HUES6 (cell line): ENCODE results near the gene RHOG.

Experiments used
- H3K27ac ChIP-seq: 2 replicates; pipeline ENCODE4 v1.7.0; 2013; ENCODE audit warnings: low read depth, mild to moderate bottlenecking, low read length, inconsistent platforms
- H3K27me3 ChIP-seq: 2 replicates; pipeline ENCODE4 v1.6.1; 2013; ENCODE audit warnings: low read length; ENCODE audit not compliant: control insufficient read depth, insufficient read depth
- H3K36me3 ChIP-seq: 2 replicates; pipeline ENCODE4 v1.6.1; 2013; ENCODE audit warnings: low read length; ENCODE audit not compliant: control insufficient read depth, insufficient read depth
- H3K4me1 ChIP-seq: 2 replicates; pipeline ENCODE4 v1.6.1; 2013; ENCODE audit warnings: low read length; ENCODE audit not compliant: control insufficient read depth, insufficient read depth
- H3K4me3 ChIP-seq: 2 replicates; pipeline ENCODE4 v1.5.1; 2013; ENCODE audit warnings: low read depth, low read length
- H3K9ac ChIP-seq: one replicate; pipeline ENCODE4 v1.6.1; 2013; ENCODE audit warnings: mild to moderate bottlenecking, low read length
- H3K9me3 ChIP-seq: 2 replicates; pipeline ENCODE4 v1.6.1; 2013; ENCODE audit warnings: low read depth, low read length; ENCODE audit not compliant: control insufficient read depth, insufficient read depth

The RHOG gene

GRCh38 chr11:3832816-3833215 lies 7.9 kb downstream of the RHOG start:
- Histone ChIP-seq H3K27ac (no peak overlapping the region), H3K4me3 (no peak overlapping the region), H3K27me3 (no peaks in the 10 kb centered on the region), H3K36me3 (peaks cover 19% of the 10 kb centered on the region), H3K9me3 (no peaks in the 10 kb centered on the region), H3K9ac (no peak overlapping the region), H3K4me1 (peaks cover 32% of the 10 kb centered on the region)

- H3K9ac ChIP-seq = no peak overlapping the region
- no peak overlapping the region for H3K4me3 ChIP-seq
- no peaks in the 10 kb centered on the region for H3K27me3 ChIP-seq
- H3K27ac ChIP-seq = no peak overlapping the region
- H3K36me3 ChIP-seq = peaks cover 31% of the 10 kb centered on the region
- H3K4me1 ChIP-seq = peaks cover 33% of the 10 kb centered on the region
- H3K9me3 ChIP-seq = no peaks in the 10 kb centered on the region
Measured at GRCh38 chr11:3831378-3832239, 9.2 kb downstream of the RHOG start.

- Histone ChIP-seq H3K4me3 (no peak overlapping the region), H3K27ac (no peak overlapping the region), H3K9ac (no peak overlapping the region), H3K9me3 (no peaks in the 10 kb centered on the region), H3K27me3 (no peaks in the 10 kb centered on the region), H3K36me3 (peaks cover 39% of the 10 kb centered on the region), H3K4me1 (peaks cover 39% of the 10 kb centered on the region)
Measured at GRCh38 chr11:3830730-3831129, 10.0 kb downstream of the RHOG start.

GRCh38 chr11:3830088-3830487 lies 10.7 kb downstream of the RHOG start:
- no peak overlapping the region for H3K27ac ChIP-seq

GRCh38 chr11:3827434-3828186 lies 13.1 kb downstream of the RHOG start:
- Histone ChIP-seq H3K27ac (no peak overlapping the region), H3K4me3 (no peak overlapping the region), H3K4me1 (peaks cover 29% of the 10 kb centered on the region), H3K27me3 (no peaks in the 10 kb centered on the region), H3K9me3 (no peaks in the 10 kb centered on the region), H3K36me3 (peaks cover 44% of the 10 kb centered on the region), H3K9ac (no peak overlapping the region)

More at GRCh38 chr11:3830088-3830487, 10.7 kb downstream of the RHOG start:
- no peak overlapping the region for H3K4me3 ChIP-seq
- no peak overlapping the region for H3K9ac ChIP-seq
- peaks cover 39% of the 10 kb centered on the region for H3K4me1 ChIP-seq
- H3K36me3 ChIP-seq = peaks cover 41% of the 10 kb centered on the region
- H3K27me3 ChIP-seq = no peaks in the 10 kb centered on the region
- no peaks in the 10 kb centered on the region for H3K9me3 ChIP-seq

- H3K27me3 ChIP-seq = no peaks in the 10 kb centered on the region
- H3K9me3 ChIP-seq = no peaks in the 10 kb centered on the region
- H3K27ac ChIP-seq = no peak overlapping the region
- peaks cover 29% of the 10 kb centered on the region for H3K4me1 ChIP-seq
- no peak overlapping the region for H3K4me3 ChIP-seq
- peaks cover 40% of the 10 kb centered on the region for H3K36me3 ChIP-seq
- H3K9ac ChIP-seq = no peak overlapping the region
Measured at GRCh38 chr11:3826721-3827120, 14.0 kb downstream of the RHOG start.

GRCh38 chr11:3825473-3826154 lies 15.1 kb downstream of the RHOG start:
- Histone ChIP-seq H3K27ac (no peak overlapping the region), H3K36me3 (peaks cover 37% of the 10 kb centered on the region), H3K9me3 (no peaks in the 10 kb centered on the region), H3K4me3 (no peak overlapping the region), H3K9ac (no peak overlapping the region), H3K27me3 (no peaks in the 10 kb centered on the region), H3K4me1 (peaks cover 29% of the 10 kb centered on the region)

GRCh38 chr11:3824714-3825472 lies 15.9 kb downstream of the RHOG start:
- Histone ChIP-seq H3K27me3 (no peaks in the 10 kb centered on the region), H3K9ac (no peak overlapping the region), H3K27ac (no peak overlapping the region), H3K4me3 (no peak overlapping the region), H3K4me1 (peaks cover 29% of the 10 kb centered on the region), H3K9me3 (no peaks in the 10 kb centered on the region), H3K36me3 (peaks cover 31% of the 10 kb centered on the region)

- H3K9me3 ChIP-seq = no peaks in the 10 kb centered on the region
- H3K9ac ChIP-seq = no peak overlapping the region
- peaks cover 30% of the 10 kb centered on the region for H3K36me3 ChIP-seq
- peaks cover 29% of the 10 kb centered on the region for H3K4me1 ChIP-seq
- no peak overlapping the region for H3K4me3 ChIP-seq
- no peak overlapping the region for H3K27ac ChIP-seq
- no peaks in the 10 kb centered on the region for H3K27me3 ChIP-seq
Measured at GRCh38 chr11:3823762-3824506, 16.8 kb downstream of the RHOG start.

- peaks cover 30% of the 10 kb centered on the region for H3K36me3 ChIP-seq
- peaks cover 29% of the 10 kb centered on the region for H3K4me1 ChIP-seq
- no peak overlapping the region for H3K4me3 ChIP-seq
- no peaks in the 10 kb centered on the region for H3K9me3 ChIP-seq
- H3K27me3 ChIP-seq = no peaks in the 10 kb centered on the region
- no peak overlapping the region for H3K9ac ChIP-seq
- no peak overlapping the region for H3K27ac ChIP-seq
Measured at GRCh38 chr11:3823303-3823702, 17.5 kb downstream of the RHOG start.
